GM18505 (cell line): ENCODE results near the gene PTPRM.
"Not testable (repeated sequence)": the region's sequence is repeated elsewhere in the genome, so short reads cannot be mapped to it uniquely, and the experiment has no call there.

Experiments
- ATAC-seq: cut with Tn5 transposase; IDR thresholded peaks from one replicate; pipeline ENCODE4 v1.9.1; 2021; ENCODE audit not compliant: unreplicated experiment
- POLR2A ChIP-seq: IDR thresholded peaks from 4 replicates; pipeline ENCODE4 v1.6.1; 2011; ENCODE audit warnings: borderline replicate concordance; ENCODE audit not compliant: insufficient read depth, insufficient read length; ENCODE audit errors: extremely low read depth

Gene PTPRM

DNA sequence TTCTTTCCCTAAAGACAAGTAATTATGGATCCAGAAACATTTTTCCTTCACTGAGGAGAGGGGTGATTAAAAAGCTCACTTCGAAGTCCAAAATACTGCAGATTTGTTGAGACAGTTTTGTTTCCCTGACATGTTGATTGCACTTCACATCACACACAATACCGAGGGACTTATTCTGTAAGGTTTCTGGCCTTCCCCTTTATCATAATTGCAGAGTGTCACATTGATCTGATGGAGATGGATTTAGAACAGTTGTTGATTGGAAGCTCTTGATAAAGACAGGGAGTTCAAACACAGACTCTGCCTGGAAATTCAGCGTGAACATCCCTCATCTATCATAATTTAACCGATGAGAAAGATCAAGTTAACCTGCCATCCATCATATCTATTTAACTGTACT is 163.6 kb downstream of the PTPRM start:
- ATAC-seq, result no peak
- no peak for TF ChIP-seq POLR2A

DNA sequence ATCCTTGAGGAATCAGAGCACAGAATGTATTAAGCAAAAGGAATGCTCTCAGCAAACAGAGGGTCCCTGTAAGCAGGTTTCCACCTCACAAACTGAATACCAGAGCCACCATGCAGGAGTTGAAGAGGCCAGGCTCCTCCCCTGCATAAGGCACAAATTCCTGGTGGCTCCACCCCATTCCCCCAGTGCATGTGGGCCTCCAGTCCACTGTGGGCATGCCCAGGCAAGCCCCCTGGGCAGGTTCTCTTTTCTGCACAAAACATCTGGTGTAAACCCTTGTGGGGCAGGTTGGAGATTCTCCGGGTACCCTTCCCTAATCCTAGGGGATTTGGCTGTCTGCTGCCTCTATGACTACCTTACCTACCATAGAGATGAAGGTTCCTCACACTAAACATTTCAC is 166.5 kb downstream of the PTPRM start:
- TF ChIP-seq POLR2A, result no peak
- ATAC-seq, result no peak

DNA sequence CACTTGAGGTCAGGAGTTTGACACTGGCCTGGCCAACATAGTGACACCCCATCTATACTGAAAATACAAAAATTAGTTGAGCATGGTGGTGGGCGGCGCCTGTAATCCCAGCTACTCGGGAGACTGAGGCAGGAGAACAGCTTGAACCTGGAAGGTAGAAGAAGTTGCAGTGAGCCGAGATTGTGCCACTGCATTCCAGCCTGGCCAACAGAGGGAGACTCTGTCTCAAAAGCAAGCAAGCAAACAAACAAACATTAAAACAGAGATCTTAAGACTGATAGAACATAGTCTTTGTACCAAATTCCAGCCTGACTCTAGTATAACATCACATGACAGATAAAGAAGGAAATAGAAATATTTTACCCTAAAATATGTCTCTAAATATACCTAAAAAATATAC is 168.1 kb downstream of the PTPRM start:
- TF ChIP-seq POLR2A, result no peak
- no peak for ATAC-seq

DNA sequence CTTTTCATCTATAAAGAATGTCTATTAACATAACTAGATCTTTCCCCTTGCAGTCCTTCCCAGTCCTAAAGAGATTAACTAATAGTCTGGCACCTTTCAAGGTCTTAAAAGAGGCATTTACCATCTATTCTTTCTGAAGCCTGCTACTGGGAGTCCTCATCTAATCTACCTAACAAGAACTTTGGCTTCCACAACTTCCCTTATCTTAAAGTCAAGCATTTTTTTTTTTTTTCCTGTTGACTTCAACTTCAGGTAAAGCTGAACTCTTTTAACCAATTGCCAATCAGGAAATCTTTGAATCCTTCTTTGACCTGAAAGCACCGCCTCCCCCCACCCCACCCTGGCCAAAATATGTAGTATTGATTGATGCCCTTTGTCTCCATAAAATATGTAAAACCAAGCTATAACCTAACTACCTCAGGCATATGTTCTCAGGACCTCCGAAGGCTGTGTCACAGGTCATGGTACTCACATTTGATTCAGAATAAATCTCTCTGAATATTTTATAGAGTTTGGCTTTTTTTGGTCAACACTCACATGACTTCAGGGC is 168.6 kb downstream of the PTPRM start:
- TF ChIP-seq POLR2A, result no peak

DNA sequence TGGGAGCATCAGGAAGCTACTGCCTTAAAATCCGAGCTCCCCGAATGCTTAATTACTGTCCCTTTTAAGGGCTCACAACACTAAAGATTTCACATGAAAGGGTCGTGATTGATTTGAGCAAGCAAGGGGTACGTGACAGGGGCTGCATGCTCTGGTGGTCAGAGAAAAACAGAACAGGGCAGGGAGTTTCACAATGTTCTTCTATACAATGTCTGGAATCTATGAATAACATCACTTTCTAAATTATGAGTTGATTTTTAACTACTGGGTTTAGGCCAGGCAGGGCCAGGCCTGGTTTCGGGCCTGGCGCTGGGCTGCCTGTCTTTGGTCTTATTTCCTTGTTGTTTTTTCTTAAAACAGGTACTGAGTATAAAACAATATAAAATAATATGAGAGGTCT is 169.4 kb downstream of the PTPRM start:
- not testable (repeated sequence) for ATAC-seq

More for the DNA sequence above, 168.6 kb downstream of the PTPRM start:
- ATAC-seq, result no peak

DNA sequence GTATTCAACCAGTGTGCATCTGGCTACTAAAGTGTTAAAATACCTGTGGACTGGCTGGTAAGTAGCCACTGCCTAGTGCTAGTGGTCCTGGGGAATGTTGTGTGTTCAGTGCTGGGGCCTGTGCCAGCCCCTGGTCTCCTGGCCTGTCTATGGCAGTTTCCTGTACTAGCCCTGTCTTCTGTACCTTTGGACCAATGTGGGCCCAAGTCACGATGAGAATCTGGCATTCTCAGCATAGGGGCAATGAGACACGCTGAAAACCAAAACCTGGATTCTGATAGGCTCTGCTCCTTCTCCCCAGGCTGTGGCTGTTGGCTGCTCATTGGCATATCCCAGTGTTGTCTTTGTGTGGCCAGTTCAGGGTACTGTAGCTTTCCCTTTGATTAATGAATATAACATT is 170.4 kb downstream of the PTPRM start:
- ATAC-seq, result no peak
- TF ChIP-seq POLR2A, result no peak

DNA sequence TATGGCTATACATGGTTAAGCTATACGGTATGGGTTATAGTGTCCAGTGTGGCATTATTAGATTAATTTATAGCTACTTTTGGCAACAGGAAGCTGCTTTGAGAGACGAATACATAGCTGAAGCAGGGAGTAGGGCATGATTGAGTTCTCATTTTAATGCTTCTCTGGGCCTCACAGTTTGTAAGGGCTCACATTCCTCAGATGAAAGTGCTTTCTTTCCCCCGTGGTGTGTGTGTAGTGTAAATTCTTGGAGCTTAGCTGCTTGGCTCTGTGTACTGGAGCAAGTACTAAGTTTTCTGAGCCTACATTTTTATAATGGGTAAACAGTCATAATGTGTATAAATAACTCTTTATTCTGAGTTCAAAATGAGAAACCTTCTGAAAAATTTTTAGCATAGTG is 173.7 kb downstream of the PTPRM start:
- ATAC-seq, result no peak
- no peak for TF ChIP-seq POLR2A

DNA sequence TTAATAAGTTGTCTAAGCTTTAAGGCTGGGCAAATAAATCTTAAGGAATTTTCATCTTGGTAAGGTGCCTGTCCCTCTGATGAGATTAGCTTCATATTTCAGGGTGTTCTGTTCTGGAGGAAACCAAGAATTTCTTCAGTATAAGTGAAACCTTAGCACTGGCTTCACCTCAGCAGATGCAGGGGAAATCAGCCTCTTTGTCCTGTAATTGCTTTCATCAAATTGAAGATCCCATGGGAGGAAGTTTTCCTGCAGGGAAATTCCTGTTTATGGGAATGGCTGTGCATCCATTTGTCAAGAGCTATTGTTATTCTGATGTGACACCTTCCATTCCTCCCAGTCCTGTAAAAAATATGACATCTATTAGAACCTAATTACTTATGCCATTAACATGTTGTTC is 174.5 kb downstream of the PTPRM start:
- no peak for TF ChIP-seq POLR2A
- no peak for ATAC-seq

DNA sequence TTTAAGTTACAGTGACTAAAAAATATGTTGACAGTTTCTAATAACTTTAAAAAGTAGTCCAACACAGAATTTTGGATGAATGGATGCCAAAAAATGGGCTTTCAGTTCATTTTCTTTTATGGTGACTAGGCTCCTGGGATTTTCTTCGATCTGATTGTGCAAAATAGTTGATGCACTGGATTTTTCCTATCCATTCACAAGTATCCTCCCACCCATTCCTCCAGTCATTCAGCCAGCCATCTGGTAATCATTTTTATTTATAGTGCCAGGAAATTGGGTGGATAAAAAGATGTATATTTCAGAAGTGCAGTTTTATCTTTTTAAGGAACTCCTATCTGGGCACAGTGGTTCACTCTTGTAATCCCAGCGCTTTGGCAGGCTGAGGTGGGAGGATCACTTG is 175.1 kb downstream of the PTPRM start:
- ATAC-seq, result no peak
- TF ChIP-seq POLR2A, result no peak

DNA sequence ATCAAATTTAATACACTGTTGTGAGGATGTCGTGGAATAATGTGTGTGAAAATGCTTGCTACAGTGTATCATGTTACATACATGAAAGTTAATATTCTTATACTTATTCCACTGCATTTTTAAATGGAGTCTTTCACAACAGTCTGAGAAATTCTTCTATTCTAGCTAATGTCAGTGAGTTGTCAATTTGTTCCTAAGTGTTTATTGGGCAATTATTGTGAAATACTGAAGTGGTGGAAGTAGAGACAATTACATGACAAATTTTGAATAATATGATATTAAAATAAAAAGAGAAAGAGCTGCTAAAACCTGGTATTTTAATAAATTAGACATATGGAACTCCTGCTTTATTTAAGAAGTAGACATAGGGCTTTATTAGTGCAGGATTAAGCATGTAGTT is 176.1 kb downstream of the PTPRM start:
- ATAC-seq, result no peak
- no peak for TF ChIP-seq POLR2A

DNA sequence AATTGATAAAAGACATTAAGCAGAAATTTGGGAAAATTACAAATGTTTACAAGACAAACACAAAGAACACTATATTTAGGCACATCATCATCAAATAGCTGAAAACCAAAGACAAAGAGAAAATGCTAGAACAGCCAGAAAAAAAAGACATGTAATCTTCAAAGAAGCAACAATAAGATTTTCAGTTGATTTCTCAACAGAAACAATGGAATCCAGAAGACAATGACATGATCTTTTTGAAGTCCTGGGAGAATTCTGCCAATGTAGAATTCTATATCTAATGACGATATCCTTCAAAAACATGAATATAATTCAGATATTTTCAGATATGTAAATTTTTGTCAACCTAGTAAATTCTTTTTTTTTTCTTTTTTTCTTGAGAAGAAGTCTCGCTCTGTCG is 179.0 kb downstream of the PTPRM start:
- no peak for ATAC-seq
- no peak for TF ChIP-seq POLR2A

DNA sequence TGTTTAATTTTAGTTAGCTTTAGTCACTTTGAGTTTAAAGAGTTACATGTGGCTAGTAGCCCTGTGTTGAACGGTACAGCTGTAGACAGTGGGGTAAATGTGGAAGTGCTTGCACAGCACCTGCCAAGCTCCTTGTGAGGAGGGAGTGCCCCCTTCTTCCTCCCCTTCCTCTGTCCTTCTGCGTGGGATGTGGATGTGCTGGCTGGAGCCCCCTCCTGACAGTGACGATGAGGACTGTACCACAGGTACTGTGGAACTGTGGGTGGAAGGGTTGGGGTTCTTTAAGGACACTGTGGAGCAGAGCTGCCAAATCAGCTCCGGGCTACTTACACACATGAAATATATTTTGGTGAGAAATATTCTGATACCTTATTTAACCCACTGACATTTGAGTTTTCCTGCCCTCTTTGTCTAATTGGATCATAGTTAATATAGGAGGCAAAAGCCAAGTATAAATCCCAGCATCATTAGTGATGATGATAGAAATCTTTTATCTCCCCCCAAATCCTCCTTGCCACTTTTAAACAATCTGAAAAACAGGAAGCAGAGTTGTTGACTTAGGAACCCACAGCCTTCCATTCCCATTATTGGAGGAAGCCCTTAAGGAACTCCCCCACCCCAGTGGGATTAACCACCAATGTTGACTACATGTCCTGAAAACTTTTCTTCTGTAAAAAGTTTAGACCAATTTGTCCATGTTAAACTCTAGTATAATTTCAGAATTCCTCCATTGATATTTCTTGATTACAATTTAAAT is 181.3 kb downstream of the PTPRM start:
- no peak for ATAC-seq
- no peak for TF ChIP-seq POLR2A

DNA sequence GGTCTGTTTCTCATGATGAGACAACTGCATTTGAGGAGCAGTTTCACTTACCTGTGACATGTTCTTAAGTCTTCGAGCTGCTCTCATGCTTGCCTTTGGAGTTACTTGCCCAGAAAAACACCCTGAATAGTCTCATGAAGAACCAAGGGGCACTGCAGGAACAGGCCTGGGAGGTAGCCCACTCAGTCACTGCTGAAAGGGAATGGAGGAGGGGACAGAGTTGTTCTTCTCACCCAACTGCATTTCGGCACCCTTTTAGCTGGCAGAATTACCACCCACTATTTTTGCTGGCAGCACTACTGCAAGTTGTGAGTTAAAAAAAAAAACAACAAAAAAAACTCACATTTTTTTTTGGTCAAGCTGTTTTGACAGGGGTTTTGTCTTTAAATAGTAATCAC is 181.9 kb downstream of the PTPRM start:
- no peak for TF ChIP-seq POLR2A
- ATAC-seq, result no peak

DNA sequence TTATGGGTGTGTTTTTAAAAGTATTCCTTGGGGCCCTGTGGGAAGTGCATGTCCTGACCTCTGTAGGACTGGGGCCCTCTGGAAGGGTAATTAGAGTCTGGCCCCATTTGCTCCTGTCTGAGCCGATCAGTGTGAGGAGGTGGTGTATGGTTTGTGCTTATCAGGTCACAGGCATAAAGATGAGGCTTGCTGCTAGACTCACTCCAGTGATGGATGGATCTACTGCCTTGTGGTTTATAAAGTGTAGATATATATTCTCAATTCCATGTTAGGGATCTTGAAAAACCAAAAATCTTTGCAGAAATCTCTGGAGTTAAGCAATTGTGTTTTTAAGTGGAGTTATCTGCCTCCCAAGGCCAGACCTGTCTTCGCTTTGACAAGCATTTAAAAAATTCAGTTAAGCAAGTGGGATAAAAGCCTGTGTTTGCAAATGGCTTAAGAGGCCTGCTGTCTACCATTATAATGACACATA is 182.4 kb downstream of the PTPRM start:
- no peak for ATAC-seq
- TF ChIP-seq POLR2A, result no peak
